ENCODE data around the gene SCYGR6.
"Not testable (repeated sequence)": the region's sequence is repeated elsewhere in the genome, so short reads cannot be mapped to it uniquely, and the experiment has no call there.

Gene SCYGR6

GRCh38 chr2:227745594-227745993 lies 21.0 kb upstream of the SCYGR6 start, which contains the start of gene SCYGR8:
TSS of gene SCYGR8 (plus strand) at chr2:227745894. CDS start at chr2:227745894, 0 bp downstream.
- Mint-ChIP-seq H3K4me3 (no peak within 1 kb of the TSS), H3K27ac (no peak within 1 kb of the TSS), H3K36me3 (ENCODE audit: low read depth) (no peaks in the 10 kb centered on the region), H3K4me1 (no peaks in the 10 kb centered on the region), H3K9me3 (no peaks in the 10 kb centered on the region), H3K27me3 (ENCODE audit: low read depth) (no peaks in the 10 kb centered on the region)
- no peak for TF ChIP-seq CTCF (IDR thresholded peaks at IDR 0.05; ENCODE audit: unreplicated experiment in 3 of 3)

GRCh38 chr2:227740705-227741104 lies 16.1 kb upstream of the SCYGR6 start:
- not testable (repeated sequence) for H3K4me1 Mint-ChIP-seq; H3K36me3 Mint-ChIP-seq (ENCODE audit: low read depth); H3K27me3 Mint-ChIP-seq (ENCODE audit: low read depth); H3K9me3 Mint-ChIP-seq; H3K27ac Mint-ChIP-seq; H3K4me3 Mint-ChIP-seq

GRCh38 chr2:227739351-227739750 lies 14.8 kb upstream of the SCYGR6 start:
- Mint-ChIP-seq H3K4me1 (peaks cover 4% of the 10 kb centered on the region), H3K36me3 (ENCODE audit: low read depth) (no peaks in the 10 kb centered on the region), H3K27me3 (ENCODE audit: low read depth) (peaks cover 7% of the 10 kb centered on the region), H3K4me3 (no peak overlapping the region), H3K27ac (peak overlapping the region in 1 of 3 experiments; percentile 56), H3K9me3 (no peaks in the 10 kb centered on the region)
- no peak for TF ChIP-seq CTCF (IDR thresholded peaks at IDR 0.05; ENCODE audit: unreplicated experiment in 3 of 3)

GRCh38 chr2:227728035-227728434 lies 3.5 kb upstream of the SCYGR6 start, which contains the start of gene SCYGR7:
TSS of gene SCYGR7 (plus strand) at chr2:227728335. CDS start at chr2:227728335, 0 bp downstream.
- Mint-ChIP-seq H3K27ac (no peak within 1 kb of the TSS), H3K9me3 (no peaks in the 10 kb centered on the region), H3K4me3 (no peak within 1 kb of the TSS), H3K36me3 (ENCODE audit: low read depth) (no peaks in the 10 kb centered on the region), H3K4me1 (peaks cover 2% of the 10 kb centered on the region), H3K27me3 (ENCODE audit: low read depth) (peaks cover 15% of the 10 kb centered on the region)
- TF ChIP-seq CTCF (IDR thresholded peaks at IDR 0.05; ENCODE audit: unreplicated experiment in 3 of 3) = no peak

GRCh38 chr2:227722821-227723220 lies 1.7 kb downstream of the SCYGR6 start:
- not testable (repeated sequence) for H3K36me3 Mint-ChIP-seq (ENCODE audit: low read depth); H3K9me3 Mint-ChIP-seq

GRCh38 chr2:227720680-227721079 lies 3.9 kb downstream of the SCYGR6 start:
- H3K4me3 Mint-ChIP-seq = no peak overlapping the region
- H3K27ac Mint-ChIP-seq = peak overlapping the region in 1 of 3 experiments; percentile 10
- no peak for TF ChIP-seq CTCF (IDR thresholded peaks at IDR 0.05; ENCODE audit: unreplicated experiment in 3 of 3)
- H3K4me1 Mint-ChIP-seq = peaks cover 16% of the 10 kb centered on the region
- H3K27me3 Mint-ChIP-seq (ENCODE audit: low read depth) = peaks cover 22% of the 10 kb centered on the region
- no peaks in the 10 kb centered on the region for H3K36me3 Mint-ChIP-seq (ENCODE audit: low read depth)
- H3K9me3 Mint-ChIP-seq = no peaks in the 10 kb centered on the region

More at GRCh38 chr2:227722821-227723220, 1.7 kb downstream of the SCYGR6 start:
- H3K4me3 Mint-ChIP-seq = not testable (repeated sequence)
- Mint-ChIP-seq H3K4me1 (peaks cover 11% of the 10 kb centered on the region), H3K27ac (peak overlapping the region; percentile 69 to 96 (median 89)), H3K27me3 (ENCODE audit: low read depth) (peaks cover 15% of the 10 kb centered on the region)

- Mint-ChIP-seq H3K36me3 (ENCODE audit: low read depth) (no peaks in the 10 kb centered on the region), H3K9me3 (no peaks in the 10 kb centered on the region), H3K27ac (no peak overlapping the region), H3K4me1 (peaks cover 16% of the 10 kb centered on the region), H3K4me3 (no peak overlapping the region), H3K27me3 (ENCODE audit: low read depth) (peaks cover 22% of the 10 kb centered on the region)
- no peak for TF ChIP-seq CTCF (IDR thresholded peaks at IDR 0.05; ENCODE audit: unreplicated experiment in 3 of 3)
These were observed 4.9 kb downstream of the SCYGR6 start for GRCh38 chr2:227719641-227720040.
